ENCODE measurements around the gene FAM3B. TPM values are rescaled to one million over a fixed set of nuclear protein-coding genes. Genes with fewer than 3 reads are reported as not detected.

FAM3B gene
- total and polyA plus RNA-seq, 9 of the 15 experiments (the other 6 are each of a cell fraction or from before 2014, with no cell fraction given), result 0.04 to 0.18 (median 0.12) TPM; not detected in 5

- TF ChIP-seq, protein P1, sequence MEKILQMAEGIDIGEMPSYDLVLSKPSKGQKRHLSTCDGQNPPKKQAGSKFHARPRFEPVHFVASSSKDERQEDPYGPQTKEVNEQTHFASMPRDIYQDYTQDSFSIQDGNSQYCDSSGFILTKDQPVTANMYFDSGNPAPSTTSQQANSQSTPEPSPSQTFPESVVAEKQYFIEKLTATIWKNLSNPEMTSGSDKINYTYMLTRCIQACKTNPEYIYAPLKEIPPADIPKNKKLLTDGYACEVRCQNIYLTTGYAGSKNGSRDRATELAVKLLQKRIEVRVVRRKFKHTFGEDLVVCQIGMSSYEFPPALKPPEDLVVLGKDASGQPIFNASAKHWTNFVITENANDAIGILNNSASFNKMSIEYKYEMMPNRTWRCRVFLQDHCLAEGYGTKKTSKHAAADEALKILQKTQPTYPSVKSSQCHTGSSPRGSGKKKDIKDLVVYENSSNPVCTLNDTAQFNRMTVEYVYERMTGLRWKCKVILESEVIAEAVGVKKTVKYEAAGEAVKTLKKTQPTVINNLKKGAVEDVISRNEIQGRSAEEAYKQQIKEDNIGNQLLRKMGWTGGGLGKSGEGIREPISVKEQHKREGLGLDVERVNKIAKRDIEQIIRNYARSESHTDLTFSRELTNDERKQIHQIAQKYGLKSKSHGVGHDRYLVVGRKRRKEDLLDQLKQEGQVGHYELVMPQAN (IDR thresholded peaks at IDR 0.05; ENCODE audit: borderline replicate concordance), result no peak
- TF ChIP-seq CBX3 (IDR thresholded peaks at IDR 0.05; ENCODE audit: borderline replicate concordance in 1 of 2, low read length in 2 of 2) (no peak), DDX20 (tag; IDR thresholded peaks at IDR 0.05; ENCODE audit: low read depth) (no peak)
Observed at GRCh38 chr21:41282412-41282811, 34.2 kb upstream of the FAM3B start (continued).

- POLR2A ChIA-PET, result interaction anchor here (1.7 kb wide), 1 partner anchor 15 kb away, joined by 4 read pairs; no protein-coding TSS in a partner anchor
- no peaks in the 10 kb centered on the region for H3K9me3 ChIP-seq (replicated peaks; ENCODE audit: control insufficient read depth, insufficient read depth, low read depth, low read length)
- 0% methylated on average over 8 of the region's 8 CpGs for WGBS (ENCODE audit: insufficient coverage, low coverage, missing lambda C conversion rate)
- H3K9me1 ChIP-seq (ENCODE audit: control insufficient read depth, insufficient read depth, low read length), result no peaks in the 10 kb centered on the region
- no peak overlapping the region for H2AFZ ChIP-seq (ENCODE audit: low read depth, low read length)
- BruUV-seq (replicated peaks), result no TSS peak
- no peaks in the 10 kb centered on the region; the same call in 1 of the 2 replicates for H4K20me1 ChIP-seq (replicated peaks; ENCODE audit: control insufficient read depth, insufficient read depth, low read length)
- no peaks in the 10 kb centered on the region for H3K4me1 ChIP-seq (replicated peaks in 1 of 2; ENCODE audit: control insufficient read depth in 2 of 2, insufficient read depth in 2 of 2, low read length in 2 of 2)
- peaks cover 3 to 15% of the 10 kb centered on the region in 2 experiments; a peak in 3 of 5 replicates for H3K27me3 ChIP-seq (ENCODE audit: control insufficient read depth in 2 of 2, insufficient read depth in 2 of 2, low read length in 2 of 2)
- ATAC-seq, result peak; percentile 98
- in situ Hi-C loops (cut with MboI), result no loop called here
- FAIRE-seq, result peak; percentile 96
- peak; percentile 56 to 68 (median 64) for DNase-seq (ENCODE audit: extremely low read depth in 1 of 4, low spot score in 3 of 4)
- CTCF ChIA-PET (ENCODE audit: low intra/inter-chr PET ratio), result interaction anchor here (0.6 to 1.1 kb wide), 5 partner anchors 162 to 1027 kb away, joined by 3 to 6 read pairs (median 3); no protein-coding TSS in a partner anchor
- H3K27ac ChIP-seq (ENCODE audit: extremely low read depth, low read depth, low read length), result no peak overlapping the region
- H3K4me2 ChIP-seq (ENCODE audit: insufficient read depth, low read length), result no peak overlapping the region
- no peak overlapping the region for H3K9ac ChIP-seq (ENCODE audit: insufficient read depth in 1 of 2, low read depth in 2 of 2, low read length in 2 of 2)
- H3K79me2 ChIP-seq (ENCODE audit: control insufficient read depth, insufficient read depth, low read length), result no peaks in the 10 kb centered on the region
- H3K36me3 ChIP-seq (ENCODE audit: control insufficient read depth, insufficient read depth, low read length), result no peaks in the 10 kb centered on the region
- no peak overlapping the region for H3K4me3 ChIP-seq
- intact Hi-C loops (cut with micrococcal nuclease), result loop anchor here (1.0 to 10.0 kb wide), 3 partner anchors 177 to 491 kb away; no protein-coding TSS in a partner anchor
- TF ChIP-seq, protein P2, sequence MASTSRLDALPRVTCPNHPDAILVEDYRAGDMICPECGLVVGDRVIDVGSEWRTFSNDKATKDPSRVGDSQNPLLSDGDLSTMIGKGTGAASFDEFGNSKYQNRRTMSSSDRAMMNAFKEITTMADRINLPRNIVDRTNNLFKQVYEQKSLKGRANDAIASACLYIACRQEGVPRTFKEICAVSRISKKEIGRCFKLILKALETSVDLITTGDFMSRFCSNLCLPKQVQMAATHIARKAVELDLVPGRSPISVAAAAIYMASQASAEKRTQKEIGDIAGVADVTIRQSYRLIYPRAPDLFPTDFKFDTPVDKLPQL (IDR thresholded peaks at IDR 0.05; ENCODE audit: extremely low read depth, insufficient read length), result no peak
- TF ChIP-seq ZNF212 (CRISPR knock-in tag; IDR thresholded peaks at IDR 0.05) (no peak), TAF1 (IDR thresholded peaks at IDR 0.05; ENCODE audit: control insufficient read depth, extremely low read depth, insufficient read depth, low read length, severe bottlenecking) (no peak), RAD51 (IDR thresholded peaks at IDR 0.05; ENCODE audit: borderline replicate concordance, low read depth) (no peak), HMG20A (CRISPR knock-in tag; conservative IDR thresholded peaks at IDR 0.05) (no peak), EHMT2 (IDR thresholded peaks at IDR 0.05) (no peak), CEBPG (CRISPR knock-in tag; IDR thresholded peaks at IDR 0.05) (no peak), CEBPG (tag; conservative IDR thresholded peaks at IDR 0.05 in 1 of 2, IDR thresholded peaks at IDR 0.05 in 1 of 2) (peak in 1 of 2 experiments; percentile 57; a peak in 3 of 4 replicates), ZFP1 (CRISPR knock-in tag; IDR thresholded peaks at IDR 0.05) (no peak)
- TF ChIP-seq, protein P3, sequence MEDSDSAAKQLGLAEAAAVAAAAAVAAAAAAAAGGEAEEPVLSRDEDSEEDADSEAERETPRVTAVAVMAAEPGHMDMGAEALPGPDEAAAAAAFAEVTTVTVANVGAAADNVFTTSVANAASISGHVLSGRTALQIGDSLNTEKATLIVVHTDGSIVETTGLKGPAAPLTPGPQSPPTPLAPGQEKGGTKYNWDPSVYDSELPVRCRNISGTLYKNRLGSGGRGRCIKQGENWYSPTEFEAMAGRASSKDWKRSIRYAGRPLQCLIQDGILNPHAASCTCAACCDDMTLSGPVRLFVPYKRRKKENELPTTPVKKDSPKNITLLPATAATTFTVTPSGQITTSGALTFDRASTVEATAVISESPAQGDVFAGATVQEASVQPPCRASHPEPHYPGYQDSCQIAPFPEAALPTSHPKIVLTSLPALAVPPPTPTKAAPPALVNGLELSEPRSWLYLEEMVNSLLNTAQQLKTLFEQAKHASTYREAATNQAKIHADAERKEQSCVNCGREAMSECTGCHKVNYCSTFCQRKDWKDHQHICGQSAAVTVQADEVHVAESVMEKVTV (CRISPR knock-in tag; IDR thresholded peaks at IDR 0.05), result peak; percentile 76
Observed at GRCh38 chr21:41283211-41283818, 33.3 kb upstream of the FAM3B start.
